DMS 273 treated with DMSO at 0.1 percent for 48 hours (cell line): ENCODE measurements around the gene OR52N5.

Source experiments
- DNase-seq: peaks from one replicate; lab custom pipeline; 2025; lab: John Stamatoyannopoulos, UW

OR52N5 gene

DNA sequence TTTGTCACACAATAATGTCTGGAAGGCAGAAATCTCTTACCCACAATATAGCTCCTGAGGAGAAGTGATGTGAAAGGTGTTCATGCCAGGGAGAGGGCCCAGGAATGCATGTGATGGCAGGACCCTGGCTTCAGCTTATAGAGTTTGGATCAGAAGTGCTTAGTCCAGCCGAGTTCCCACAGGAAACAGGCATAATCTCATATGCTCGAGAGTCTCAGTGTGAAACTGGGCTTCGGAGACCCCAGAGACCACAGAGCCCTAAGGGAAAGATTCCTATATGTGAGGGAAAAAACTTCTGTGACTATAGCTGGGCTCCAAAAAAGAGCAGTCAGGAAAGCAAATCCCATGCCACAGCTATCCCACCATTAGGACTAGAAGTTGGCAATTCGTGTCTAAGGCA is at the start of gene OR52N5:
Gene OR52N5 (minus strand): TSS at position 101 of the 400 bp plus-strand sequence. CDS start 4,721 bp downstream, outside the sequence.
- no peak for DNase-seq

DNA sequence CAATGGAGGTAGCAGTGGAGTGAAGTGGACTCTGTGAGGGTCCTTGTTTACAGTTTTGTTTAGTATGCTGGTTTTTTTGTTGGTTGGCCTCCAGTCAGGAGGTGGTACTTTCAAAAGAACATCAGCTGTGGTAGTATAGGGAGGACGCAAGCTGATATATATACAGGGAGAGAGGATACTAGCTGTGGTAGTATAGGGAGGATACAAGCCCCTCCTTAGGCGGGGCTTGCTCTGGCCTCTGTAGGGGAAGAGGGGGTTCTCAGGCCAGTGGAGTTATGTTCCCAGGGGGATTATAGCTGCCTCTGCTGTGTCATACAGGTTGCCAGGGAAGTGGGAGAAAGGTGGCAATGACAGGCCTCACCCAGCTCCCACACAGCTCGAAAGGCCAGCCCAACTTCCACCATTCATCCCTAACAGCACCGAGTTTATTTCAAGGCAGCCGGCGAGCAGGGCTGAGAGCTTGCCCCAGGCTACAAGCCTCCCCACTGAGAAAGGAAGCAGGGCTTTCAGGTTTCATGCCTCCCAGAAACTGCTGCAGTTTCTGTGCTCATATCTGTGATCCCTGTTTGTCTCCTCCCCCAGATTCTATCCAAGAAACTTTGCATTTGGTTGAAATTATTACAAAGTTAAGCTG is 48.2 kb upstream of the OR52N5 start:
- DNase-seq = no peak

DNA sequence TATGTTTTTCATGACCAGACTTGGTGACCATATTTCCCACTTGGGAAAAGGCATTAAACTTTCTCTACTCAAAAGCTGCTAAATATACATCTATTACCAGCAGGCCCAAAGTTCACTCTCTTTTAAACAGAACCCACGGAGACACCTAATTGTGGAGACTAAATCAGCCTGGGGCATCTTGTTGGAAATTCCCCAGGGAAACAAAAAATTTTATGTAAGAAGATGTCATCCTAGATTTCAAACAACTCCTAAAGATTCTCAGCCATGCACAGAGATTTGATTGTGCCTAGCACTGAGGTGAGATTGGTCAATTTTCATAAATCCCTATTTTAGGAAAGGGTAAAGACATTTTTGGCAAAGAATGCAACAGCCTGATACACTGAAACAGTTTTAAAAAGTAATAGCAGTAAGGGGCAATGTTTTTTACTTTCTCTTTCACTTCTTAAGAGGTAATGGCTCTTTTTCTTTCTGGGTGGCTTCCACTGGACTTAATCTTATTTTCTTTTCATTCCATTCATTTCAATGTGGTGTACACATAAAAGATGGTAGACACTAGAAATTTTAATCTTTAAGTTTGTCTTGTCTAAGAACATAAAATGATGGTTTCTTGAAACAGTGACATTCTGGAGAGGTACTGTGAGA is 35.2 kb upstream of the OR52N5 start:
- DNase-seq = no peak

- no peak for DNase-seq
Observed at GRCh38 chr11:5815534-5815933, 32.4 kb upstream of the OR52N5 start.

GRCh38 chr11:5809905-5810795 is 27.0 kb upstream of the OR52N5 start:
- no peak for DNase-seq

DNA sequence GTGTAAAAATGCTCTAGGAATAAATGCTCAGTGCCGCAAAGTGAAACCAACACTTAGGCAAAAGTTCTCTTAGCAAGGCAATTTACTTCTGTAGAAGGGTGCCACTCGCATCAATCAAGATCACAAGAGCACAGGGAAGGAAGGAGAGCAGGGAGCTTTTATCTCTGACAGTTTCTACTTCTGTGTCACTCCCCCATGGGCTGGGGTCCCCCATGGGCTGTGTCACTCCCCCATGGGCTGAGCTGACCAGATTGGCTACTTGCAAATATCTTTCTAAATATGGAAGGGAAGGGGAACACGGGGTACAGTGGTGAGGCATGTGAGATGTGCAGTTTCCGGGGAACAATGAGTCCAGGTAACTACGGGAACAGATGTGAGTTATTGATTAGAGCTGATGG is 26.0 kb upstream of the OR52N5 start:
- DNase-seq = no peak

DNA sequence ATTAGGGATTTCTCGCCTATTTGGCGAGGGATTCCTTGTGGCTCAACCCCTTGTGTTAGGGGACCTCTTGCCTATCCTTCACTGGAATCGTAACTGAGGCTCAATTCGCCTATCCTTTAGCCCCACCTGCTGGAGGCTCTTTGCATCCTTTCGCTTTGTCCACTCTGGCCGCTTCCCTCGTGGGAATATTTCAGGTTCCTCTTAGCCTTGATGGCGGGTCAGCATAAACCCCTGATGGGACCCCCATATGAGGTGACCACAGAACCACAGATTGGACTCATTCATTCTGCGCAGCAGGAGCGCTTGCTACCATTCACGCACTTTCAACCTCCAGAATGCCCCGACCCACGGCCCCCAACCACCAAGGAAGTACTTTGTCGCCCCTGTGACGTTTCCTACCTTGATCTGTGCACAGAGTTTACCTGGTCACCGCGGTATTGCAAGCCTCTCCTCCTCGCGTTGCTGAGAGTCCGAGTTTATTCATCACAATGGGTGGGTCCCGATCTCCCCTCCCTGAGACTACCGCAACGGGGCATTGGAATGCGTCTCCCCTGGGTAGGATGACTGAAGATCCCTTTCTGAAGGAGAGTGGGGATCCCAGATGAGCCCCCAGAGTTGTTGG is 25.5 kb upstream of the OR52N5 start, which contains the start of gene OR52N2:
Gene OR52N2 (plus strand): TSS at position 425 of the 622 bp plus-strand sequence. CDS start 11,412 bp downstream, outside the sequence.
- no peak for DNase-seq

GRCh38 chr11:5807580-5807979 is 24.4 kb upstream of the OR52N5 start:
- no peak for DNase-seq

DNA sequence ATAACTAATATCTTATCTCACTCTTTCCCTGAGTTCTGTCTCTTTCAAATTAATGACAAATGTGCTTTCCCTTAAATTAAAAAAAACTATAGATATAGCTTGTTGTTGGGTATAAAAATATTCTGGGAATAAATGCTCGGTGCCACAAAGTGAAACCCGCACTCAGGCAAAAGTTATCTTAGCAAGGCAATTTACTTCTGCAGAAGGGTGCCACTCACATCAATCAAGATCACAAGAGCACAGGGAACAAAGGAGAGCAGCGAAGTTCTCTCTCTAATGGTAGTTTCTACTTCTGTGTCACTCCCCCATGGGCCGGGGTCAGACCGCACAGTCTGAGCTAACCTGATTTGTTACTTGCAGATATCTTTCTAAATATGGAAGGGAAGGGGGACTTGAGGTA is 20.8 kb upstream of the OR52N5 start:
- DNase-seq = no peak

DNA sequence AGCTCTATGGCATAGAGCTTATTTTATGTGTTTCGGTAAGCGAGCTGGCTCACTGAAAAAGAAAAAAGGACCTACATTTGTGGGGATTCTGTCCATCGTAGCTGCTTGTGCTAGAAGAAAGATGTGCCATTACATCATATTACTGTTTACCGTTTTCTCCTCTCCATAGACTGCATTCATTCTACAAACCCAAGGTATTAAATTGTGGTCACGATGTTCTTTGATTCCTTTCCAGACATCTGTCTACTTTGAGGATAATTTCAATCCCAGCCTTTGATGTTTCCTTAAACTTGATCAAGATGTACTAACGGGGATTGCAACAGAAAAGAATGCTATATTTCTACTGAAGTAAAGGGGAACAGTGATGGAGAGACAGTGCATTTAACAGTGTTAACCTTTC is 13.4 kb upstream of the OR52N5 start:
- no peak for DNase-seq

DNA sequence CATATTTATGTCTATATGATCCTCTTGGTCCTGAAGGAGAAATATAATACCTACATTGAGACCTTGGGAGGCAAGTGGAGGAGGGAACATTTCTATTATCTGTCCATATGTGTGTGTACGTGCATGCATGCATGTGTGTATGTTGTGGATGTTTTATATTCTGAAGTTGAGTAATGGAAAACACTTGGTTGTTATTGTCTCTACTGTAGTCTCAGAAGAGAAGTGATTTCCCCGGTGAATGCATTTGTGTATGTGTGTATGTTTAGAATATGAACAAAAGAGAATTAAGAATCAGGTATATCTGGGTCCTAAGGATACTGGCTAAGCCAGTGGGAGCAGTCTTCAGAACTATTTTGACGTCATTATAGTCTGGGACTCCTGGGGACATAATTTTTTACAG is 8.0 kb upstream of the OR52N5 start, which contains the start of gene OR52N1:
Gene OR52N1 (minus strand): TSS at position 101 of the 400 bp plus-strand sequence. CDS start 2,449 bp downstream, outside the sequence.
- no peak for DNase-seq

GRCh38 chr11:5767056-5767455 is 16.1 kb downstream of the OR52N5 start:
- no peak for DNase-seq

- DNase-seq = no peak
Observed at GRCh38 chr11:5753943-5754342, 29.2 kb downstream of the OR52N5 start, which contains the start of gene OR52N4. OR52N4 (plus strand) TSS chr11:5754243; CDS start chr11:5754741, 498 bp downstream.

GRCh38 chr11:5749836-5750235 is 33.3 kb downstream of the OR52N5 start:
- DNase-seq = no peak

- DNase-seq = no peak
Observed at GRCh38 chr11:5746614-5747013, 36.5 kb downstream of the OR52N5 start.

- DNase-seq = no peak
Observed at GRCh38 chr11:5738431-5738830, 44.7 kb downstream of the OR52N5 start.

GRCh38 chr11:5737670-5738392 is 45.3 kb downstream of the OR52N5 start:
- DNase-seq = no peak

DNA sequence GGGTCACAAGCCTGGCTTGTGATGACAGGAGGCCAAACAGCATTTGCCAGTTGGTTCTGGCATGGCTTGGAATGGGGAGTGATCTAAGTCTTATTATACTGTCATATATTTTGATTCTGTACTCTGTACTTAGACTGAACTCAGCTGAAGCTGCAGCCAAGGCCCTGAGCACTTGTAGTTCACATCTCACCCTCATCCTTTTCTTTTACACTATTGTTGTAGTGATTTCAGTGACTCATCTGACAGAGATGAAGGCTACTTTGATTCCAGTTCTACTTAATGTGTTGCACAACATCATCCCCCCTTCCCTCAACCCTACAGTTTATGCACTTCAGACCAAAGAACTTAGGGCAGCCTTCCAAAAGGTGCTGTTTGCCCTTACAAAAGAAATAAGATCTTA is 46.1 kb downstream of the OR52N5 start:
- no peak for DNase-seq

DNA sequence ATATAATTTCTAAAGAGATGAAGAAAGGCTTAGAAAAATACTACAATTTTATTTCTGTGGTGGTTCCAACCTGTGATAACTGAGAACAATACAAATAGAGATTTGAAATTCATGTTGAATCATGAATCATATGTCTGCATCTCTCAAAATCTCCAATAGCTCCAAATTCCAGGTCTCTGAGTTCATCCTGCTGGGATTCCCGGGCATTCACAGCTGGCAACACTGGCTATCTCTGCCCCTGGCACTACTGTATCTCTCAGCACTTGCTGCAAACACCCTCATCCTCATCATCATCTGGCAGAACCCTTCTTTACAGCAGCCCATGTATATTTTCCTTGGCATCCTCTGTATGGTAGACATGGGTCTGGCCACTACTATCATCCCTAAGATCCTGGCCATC is 46.8 kb downstream of the OR52N5 start, which contains the start of gene OR56B1:
Gene OR56B1 (plus strand): TSS at position 53 of the 400 bp plus-strand sequence. CDS start 69 bp downstream, at position 122.
- DNase-seq = no peak

DNA sequence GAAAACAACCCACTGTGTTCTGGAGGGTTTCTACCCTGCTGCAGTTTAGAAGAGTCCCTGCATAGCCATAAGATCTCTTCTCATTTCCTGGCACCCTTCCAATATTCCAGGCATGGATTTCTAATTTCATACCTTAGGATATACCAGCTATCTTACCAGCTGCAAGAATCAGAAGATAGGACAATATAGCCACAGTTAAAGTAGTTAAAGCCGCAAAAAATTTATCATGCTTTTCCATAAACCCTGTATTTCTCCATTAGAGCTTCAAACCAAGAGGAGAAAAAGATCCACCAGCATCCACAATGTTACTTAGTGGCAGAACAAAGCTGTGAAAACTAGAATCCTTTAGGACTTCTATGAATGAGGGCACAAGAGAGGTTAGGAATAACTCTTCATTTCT is 55.5 kb downstream of the OR52N5 start:
- no peak for DNase-seq

- no peak for DNase-seq
Observed at GRCh38 chr11:5726351-5726750, 56.8 kb downstream of the OR52N5 start.
